ENCODE measurements around the gene ZBTB1. TPM values are rescaled to one million over a fixed set of nuclear protein-coding genes. Genes with fewer than 3 reads are reported as not detected.

ZBTB1 gene
- total RNA-seq, 1 experiment from 2014 or later: 37.8 TPM

- TF ChIP-seq CTCF (conservative IDR thresholded peaks at IDR 0.05): no peak
- H3K4me1 ChIP-seq (ENCODE audit: insufficient read depth, low read length): no peaks in the 10 kb centered on the region; the same call in 1 of the 2 replicates
- peak within 1 kb of the TSS; percentile 54 for H4K5ac ChIP-seq (ENCODE audit: insufficient read length, low read depth, low read length)
- peaks cover 15% of the 10 kb centered on the region for H3K23me2 ChIP-seq (ENCODE audit: insufficient read length, low read depth, low read length, poor library complexity, severe bottlenecking)
- H3K27ac Mint-ChIP-seq: peak within 1 kb of the TSS; percentile 96 to 100 (median 98)
- no peak within 1 kb of the TSS; the same call in 1 of the 2 replicates for H3K4ac ChIP-seq (ENCODE audit: low read depth, low read length)
- H3K27ac ChIP-seq (ENCODE audit: insufficient read length, low read depth, low read length): peak within 1 kb of the TSS; percentile 66
- no peak within 1 kb of the TSS for H2BK20ac ChIP-seq (ENCODE audit: low read depth, low read length, poor library complexity, severe bottlenecking)
- H3K4me2 ChIP-seq (ENCODE audit: insufficient read depth, insufficient read length, low read length): peak within 1 kb of the TSS; percentile 91
- no peaks in the 10 kb centered on the region for H3K9me3 ChIP-seq (ENCODE audit: control insufficient read depth, low read depth, low read length)
- no CpG with 5 or more reads among the region's 87 CpGs for WGBS (ENCODE audit: extremely low coverage, insufficient read length, low lambda C conversion rate)
- no peaks in the 10 kb centered on the region for H4K20me1 ChIP-seq (ENCODE audit: control insufficient read depth, insufficient read depth, insufficient read length)
- no peaks in the 10 kb centered on the region for H3K27me3 Mint-ChIP-seq (ENCODE audit: low read depth)
- H3K79me1 ChIP-seq (ENCODE audit: insufficient read depth, low read depth, low read length, poor library complexity, severe bottlenecking): no peaks in the 10 kb centered on the region
- H3K27me3 ChIP-seq (ENCODE audit: insufficient read depth, low read length): no peaks in the 10 kb centered on the region
- H3K9ac ChIP-seq (ENCODE audit: extremely low read depth, insufficient read length, low read length): peak within 1 kb of the TSS; percentile 77
- peak; percentile 94 for DNase-seq
- H3K18ac ChIP-seq (ENCODE audit: insufficient read length, low read depth, low read length): peak within 1 kb of the TSS; percentile 97
- no peak within 1 kb of the TSS for H4K8ac ChIP-seq (replicated peaks; ENCODE audit: insufficient read length, low read depth, low read length)
- H2BK120ac ChIP-seq (ENCODE audit: low read depth, low read length, poor library complexity, severe bottlenecking): no peak within 1 kb of the TSS
- H3K9me3 Mint-ChIP-seq: no peaks in the 10 kb centered on the region
- peaks cover 45 to 47% of the 10 kb centered on the region in 2 experiments for H3K4me1 Mint-ChIP-seq
- H3K4me3 Mint-ChIP-seq: peak within 1 kb of the TSS; percentile 84 to 86
- H3K23ac ChIP-seq (ENCODE audit: insufficient read length, low read depth, low read length): no peak within 1 kb of the TSS
- no peak within 1 kb of the TSS for H3T11ph ChIP-seq (ENCODE audit: low read length)
- no peak within 1 kb of the TSS for H2AK5ac ChIP-seq (ENCODE audit: insufficient read length, low read length)
- peaks cover 7 to 13% (median 13%) of the 10 kb centered on the region in 3 experiments; a peak in 6 of 7 replicates for H3K36me3 Mint-ChIP-seq (ENCODE audit: insufficient read depth in 1 of 3, low read depth in 3 of 3)
- H3K56ac ChIP-seq (ENCODE audit: insufficient read length, low read depth, low read length): no peak within 1 kb of the TSS
- H2BK12ac ChIP-seq (ENCODE audit: insufficient read length, low read depth, low read length): peak within 1 kb of the TSS; percentile 9
- peak within 1 kb of the TSS; percentile 98 for H3K14ac ChIP-seq (ENCODE audit: insufficient read depth, low read length)
- peak within 1 kb of the TSS; percentile 57 for H4K91ac ChIP-seq (ENCODE audit: insufficient read length, low read depth, low read length)
- peaks cover 23% of the 10 kb centered on the region; the same call in 1 of the 2 replicates for H3K79me2 ChIP-seq (ENCODE audit: insufficient read depth, low read length)
- no peak within 1 kb of the TSS for H2AFZ ChIP-seq (ENCODE audit: low read length)
- H2BK15ac ChIP-seq (ENCODE audit: low read depth, low read length): no peak within 1 kb of the TSS
- H2BK5ac ChIP-seq (ENCODE audit: insufficient read length, low read length): peak within 1 kb of the TSS; percentile 17
Observed at GRCh38 chr14:64503434-64504309, 898 bp upstream of the ZBTB1 start, which contains the start of gene ZBTB25. ZBTB25 (minus strand) TSS chr14:64503838; CDS start chr14:64490533, 13,305 bp downstream.
